Left lung (tissue), 10 donors: Measurements from ENCODE around the gene ZNF530. TPM values are rescaled to one million over a fixed set of nuclear protein-coding genes. Genes with fewer than 3 reads are reported as not detected.

ENCODE experiments used
- ATAC-seq: fragments of 200-7000 bp; cut with Tn5 transposase; one replicate; pipeline ENCODE4 v1.9.1; 2020; ENCODE audit warnings: moderate library complexity
- DNase-seq, 4 donors: peaks; one replicate each; pipeline ENCODE4 v3.0.0-alpha.2; 2013 to 2020
- H3K27ac ChIP-seq, 2 donors: fragments of 200-600 bp; sonication (generic) in 1 of 2; one replicate each; pipeline versions ENCODE4 v1.5.0 to v1.8.0; 2020 to 2021
- H3K27me3 ChIP-seq, 2 donors: fragments of 200-600 bp; sonication (generic) in 1 of 2; one replicate each; pipeline versions ENCODE4 v1.5.0 to v1.8.0; 2020 to 2021
- H3K36me3 ChIP-seq, 2 donors: fragments of 200-600 bp; sonication (generic) in 1 of 2; one replicate each; pipeline versions ENCODE4 v1.5.0 to v1.8.0; 2020 to 2021
- H3K4me1 ChIP-seq, 2 donors: fragments of 200-600 bp; one replicate each; pipeline ENCODE4 v1.8.0; 2021
- H3K4me3 ChIP-seq, 2 donors: fragments of 200-600 bp; sonication (generic) in 1 of 2; one replicate each; pipeline versions ENCODE4 v1.5.0 to v1.8.0; 2020 to 2021; ENCODE audit warnings: mild to moderate bottlenecking in 1 of 2
- H3K9me3 ChIP-seq, 2 donors: fragments of 200-600 bp; sonication (generic) in 1 of 2; one replicate each; pipeline versions ENCODE4 v1.5.0 to v1.8.0; 2020 to 2021
- intact Hi-C, 2 donors: fragments of 100-400 bp; cut with DNase I; formaldehyde crosslinking; loops; one replicate each; pipeline versions ENCODE4 v1.11.2 to v1.14.2; 2022
- polyA plus RNA-seq, 6 donors: library from polyadenylated mRNA; unstranded; fragments of 120-200 nt; gene quantifications; one replicate each; pipeline ENCODE4 v1.2.1, GENCODE V29; 2013; ENCODE audit not compliant: insufficient read length in 6 of 6
- total RNA-seq, 2 donors: library from RNA; stranded (reverse); fragmentation: NEBNext Ultra II Directional; extraction: Animal tissue kit (Norgen Biotek cat#: 25700); gene quantifications; one replicate each; pipeline ENCODE4 v1.2.1, GENCODE V29; 2021
- TF ChIP-seq, protein P1 (sequence below), 2 donors: fragments of 200-600 bp; sonication (generic) in 1 of 2; IDR thresholded peaks; one replicate each; pipeline versions ENCODE4 v1.5.0 to v1.8.0; 2021; ENCODE audit warnings: antibody characterized with exemption in 2 of 2
- donor health status: DM: no; HTN: yes; CAD: no.
- donor health status: DM: no; HTN: no; CAD: no.

The ZNF530 gene
- total and polyA plus RNA-seq, 8 donors = 2.3 to 7.6 (median 6.5) TPM

DNA sequence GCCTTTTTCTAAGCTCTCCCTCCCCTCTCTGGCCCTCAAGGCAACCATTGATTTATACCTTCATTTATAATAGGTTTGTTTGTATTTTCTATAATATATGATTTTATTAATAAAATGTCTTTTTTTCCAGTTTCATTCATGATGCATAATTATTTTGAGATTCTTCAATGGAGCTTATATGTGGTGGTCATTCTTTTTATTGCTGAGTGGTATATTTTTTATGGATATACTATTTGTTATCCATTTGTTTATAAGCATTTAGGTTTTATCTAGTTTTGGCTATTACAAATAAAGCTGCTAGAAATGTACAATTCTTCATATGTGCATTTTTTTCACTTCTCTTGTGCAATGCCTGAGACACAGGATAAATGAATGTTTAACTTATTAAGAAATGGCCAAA lies 44.0 kb downstream of the ZNF530 start:
- TF ChIP-seq, protein P1, sequence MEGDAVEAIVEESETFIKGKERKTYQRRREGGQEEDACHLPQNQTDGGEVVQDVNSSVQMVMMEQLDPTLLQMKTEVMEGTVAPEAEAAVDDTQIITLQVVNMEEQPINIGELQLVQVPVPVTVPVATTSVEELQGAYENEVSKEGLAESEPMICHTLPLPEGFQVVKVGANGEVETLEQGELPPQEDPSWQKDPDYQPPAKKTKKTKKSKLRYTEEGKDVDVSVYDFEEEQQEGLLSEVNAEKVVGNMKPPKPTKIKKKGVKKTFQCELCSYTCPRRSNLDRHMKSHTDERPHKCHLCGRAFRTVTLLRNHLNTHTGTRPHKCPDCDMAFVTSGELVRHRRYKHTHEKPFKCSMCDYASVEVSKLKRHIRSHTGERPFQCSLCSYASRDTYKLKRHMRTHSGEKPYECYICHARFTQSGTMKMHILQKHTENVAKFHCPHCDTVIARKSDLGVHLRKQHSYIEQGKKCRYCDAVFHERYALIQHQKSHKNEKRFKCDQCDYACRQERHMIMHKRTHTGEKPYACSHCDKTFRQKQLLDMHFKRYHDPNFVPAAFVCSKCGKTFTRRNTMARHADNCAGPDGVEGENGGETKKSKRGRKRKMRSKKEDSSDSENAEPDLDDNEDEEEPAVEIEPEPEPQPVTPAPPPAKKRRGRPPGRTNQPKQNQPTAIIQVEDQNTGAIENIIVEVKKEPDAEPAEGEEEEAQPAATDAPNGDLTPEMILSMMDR (IDR thresholded peaks at IDR 0.05) = no peak
- Histone ChIP-seq H3K36me3 (peaks cover 8 to 48% of the 10 kb centered on the region in 2 donors), H3K4me1 (no peaks in the 10 kb centered on the region), H3K27me3 (no peaks in the 10 kb centered on the region), H3K9me3 (peaks cover 0 to 86% of the 10 kb centered on the region in 2 donors), H3K27ac (no peak overlapping the region), H3K4me3 (no peak overlapping the region)
- ATAC-seq (no peak), DNase-seq (no peak)
- intact Hi-C loops = no loop called here

DNA sequence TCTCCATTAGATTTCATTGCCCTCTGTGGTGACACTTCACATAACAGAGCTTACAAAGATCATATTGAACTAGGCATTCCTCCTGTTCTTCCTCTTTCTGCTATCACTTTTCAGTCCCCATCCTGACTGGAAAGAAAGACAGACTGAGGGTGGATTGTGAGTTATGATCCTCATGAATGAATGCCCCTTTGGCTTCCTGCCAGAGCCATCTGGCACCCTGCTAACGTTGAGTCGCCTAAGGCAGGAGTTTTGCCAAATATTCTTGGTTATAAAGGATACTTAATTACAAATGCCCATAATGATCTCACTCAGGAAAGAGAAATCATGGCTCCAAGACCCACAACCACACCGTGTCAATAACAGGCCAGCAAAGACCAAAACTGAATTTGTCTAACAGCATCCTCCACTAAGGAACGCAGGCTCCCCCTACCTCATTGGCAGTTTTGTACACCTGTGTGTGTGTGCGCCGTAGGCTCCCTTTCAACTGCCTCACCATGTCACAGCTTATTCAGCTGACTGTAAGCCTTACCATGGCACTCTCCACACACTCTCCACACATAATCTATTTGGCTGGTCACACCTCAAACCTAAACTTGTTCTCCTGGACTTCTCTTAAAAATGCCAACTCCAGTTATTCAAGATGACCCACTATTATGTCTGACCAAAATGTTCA lies 48.8 kb downstream of the ZNF530 start:
- TF ChIP-seq, protein P1 (IDR thresholded peaks at IDR 0.05) = no peak
- Histone ChIP-seq H3K27me3 (no peaks in the 10 kb centered on the region), H3K27ac (no peak overlapping the region), H3K36me3 (peaks cover 0 to under 1% of the 10 kb centered on the region in 2 donors), H3K4me1 (no peaks in the 10 kb centered on the region), H3K9me3 (peaks cover 0 to 71% of the 10 kb centered on the region in 2 donors), H3K4me3 (no peak overlapping the region)
- DNase-seq = no peak
- ATAC-seq = no peak
- intact Hi-C loops = no loop called here

DNA sequence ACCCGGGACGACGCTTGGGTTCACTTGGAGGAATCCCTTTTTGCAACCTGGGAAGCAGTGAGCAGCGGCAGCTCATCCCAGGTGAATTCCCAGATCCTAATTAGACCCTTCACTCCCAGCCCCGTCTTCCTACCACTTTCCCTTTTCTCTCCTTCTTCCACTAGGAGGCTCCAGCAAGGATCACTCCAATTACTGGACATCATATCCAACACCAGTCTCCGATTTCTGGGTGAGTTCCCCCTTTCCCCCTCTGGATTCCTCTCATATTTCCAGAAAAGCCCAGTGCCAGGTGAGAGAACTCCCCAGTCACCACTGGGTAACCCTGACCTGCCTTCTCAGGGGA lies 51.9 kb downstream of the ZNF530 start:
- Histone ChIP-seq H3K27ac (peak overlapping the region in 1 of 2 donors; percentile 13), H3K36me3 (no peaks in the 10 kb centered on the region), H3K4me3 (peak overlapping the region in 1 of 2 donors; percentile 19), H3K4me1 (no peaks in the 10 kb centered on the region), H3K27me3 (no peaks in the 10 kb centered on the region), H3K9me3 (peaks cover 0 to 66% of the 10 kb centered on the region in 2 donors)
- DNase-seq = no peak
- TF ChIP-seq, protein P1 (IDR thresholded peaks at IDR 0.05) = no peak
- intact Hi-C loops = no loop called here
- ATAC-seq = no peak

DNA sequence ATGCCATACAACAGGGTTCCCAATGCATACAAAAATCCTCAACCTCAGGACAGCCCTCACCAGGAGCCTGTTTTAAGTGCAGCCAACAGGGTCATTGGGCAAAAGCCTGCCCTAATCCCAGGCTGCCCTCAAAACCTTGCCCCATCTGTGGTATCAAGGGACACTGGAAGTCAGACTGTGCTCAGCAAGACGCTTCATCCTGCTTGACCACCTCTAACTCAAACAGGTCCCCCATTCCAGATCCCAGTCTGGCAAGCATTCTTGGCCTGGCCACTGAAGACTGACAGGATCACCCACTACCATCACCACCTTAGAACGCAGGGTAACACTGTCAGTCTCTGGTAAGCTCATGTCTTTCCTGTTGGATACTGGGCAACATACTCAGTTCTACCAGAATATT lies 54.0 kb downstream of the ZNF530 start:
- no peak for ATAC-seq
- intact Hi-C loops = no loop called here
- H3K4me3 ChIP-seq = no peak overlapping the region

DNA sequence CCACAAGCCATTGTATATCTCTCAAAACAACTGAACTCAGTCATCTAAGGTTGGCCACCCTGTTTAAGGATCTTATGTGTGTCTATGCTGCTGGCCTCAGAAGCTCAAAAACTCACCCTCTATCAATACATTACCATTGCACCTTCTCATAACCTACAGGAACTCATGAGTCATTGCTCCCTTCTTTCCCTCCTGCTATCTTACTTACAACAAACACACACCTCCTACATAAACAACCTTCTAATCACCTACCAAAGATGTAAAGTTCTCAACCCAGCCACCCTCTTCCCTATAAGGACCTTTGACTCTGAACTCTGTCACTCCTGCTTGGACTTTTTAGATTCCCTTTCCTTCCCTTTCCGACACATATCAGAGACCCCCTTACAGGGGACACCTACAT lies 55.8 kb downstream of the ZNF530 start:
- H3K4me3 ChIP-seq = no peak overlapping the region
- H3K4me1 ChIP-seq = no peaks in the 10 kb centered on the region
- H3K36me3 ChIP-seq = no peaks in the 10 kb centered on the region
- no peak overlapping the region for H3K27ac ChIP-seq
- H3K9me3 ChIP-seq = peaks cover 0 to 41% of the 10 kb centered on the region in 2 donors
- no peak for ATAC-seq
- TF ChIP-seq, protein P1 (IDR thresholded peaks at IDR 0.05) = no peak
- H3K27me3 ChIP-seq = no peaks in the 10 kb centered on the region
- no peak for DNase-seq
- intact Hi-C loops = no loop called here

More for the DNA sequence above, 54.0 kb downstream of the ZNF530 start:
- DNase-seq = no peak
- Histone ChIP-seq H3K4me1 (no peaks in the 10 kb centered on the region), H3K9me3 (peaks cover 0 to 53% of the 10 kb centered on the region in 2 donors), H3K27ac (no peak overlapping the region), H3K27me3 (no peaks in the 10 kb centered on the region), H3K36me3 (no peaks in the 10 kb centered on the region)
- TF ChIP-seq, protein P1 (IDR thresholded peaks at IDR 0.05) = no peak
